ENCODE results near the gene TRPM4.

Gene TRPM4

GRCh38 chr19:49243129-49243528, 85.5 kb downstream of the TRPM4 start:
- no peak for DNase-seq

GRCh38 chr19:49243726-49244125, 86.1 kb downstream of the TRPM4 start:
- no peak for DNase-seq

- DNase-seq = no peak
Observed at GRCh38 chr19:49244256-49244655, 86.7 kb downstream of the TRPM4 start.

- DNase-seq = no peak
Observed at GRCh38 chr19:49247676-49248075, 90.1 kb downstream of the TRPM4 start.

- DNase-seq = no peak
Observed at GRCh38 chr19:49249933-49250332, 92.3 kb downstream of the TRPM4 start.

- DNase-seq = no peak
Observed at GRCh38 chr19:49255674-49256073, 98.1 kb downstream of the TRPM4 start.

- no peak for DNase-seq
Observed at GRCh38 chr19:49256691-49257090, 99.1 kb downstream of the TRPM4 start.
